Neutrophil (primary cell): ENCODE results near the gene NT5DC2.

Source experiments
- H3K27ac ChIP-seq: fragments of 200-600 bp; sonication (generic); 2 replicates; pipeline ENCODE4 v1.5.1; 2016; ENCODE audit warnings: mild to moderate bottlenecking, moderate library complexity
- H3K27me3 ChIP-seq: fragments of 200-600 bp; sonication (generic); 2 replicates; pipeline ENCODE4 v1.6.0; 2016; ENCODE audit warnings: mild to moderate bottlenecking
- H3K36me3 ChIP-seq: fragments of 200-600 bp; sonication (generic); 2 replicates; pipeline ENCODE4 v1.5.1; 2017
- H3K4me1 ChIP-seq, 2 experiments: fragments of 200-600 bp in 1 of 2; sonication (generic) in 1 of 2; 1 replicate in 1 of 2; 2 replicates in 1 of 2; pipeline versions ENCODE4 v1.5.1 to v1.6.1; 2013 to 2016; ENCODE audit warnings: low read depth in 1 of 2, low read length in 1 of 2, mild to moderate bottlenecking in 1 of 2, moderate library complexity in 1 of 2; ENCODE audit not compliant: control insufficient read depth in 1 of 2, insufficient read depth in 1 of 2
- H3K4me3 ChIP-seq, 2 experiments: fragments of 200-600 bp in 1 of 2; sonication (generic) in 1 of 2; 1 replicate in 1 of 2; 2 replicates in 1 of 2; pipeline ENCODE4 v1.5.1; 2013 to 2016; ENCODE audit warnings: low read depth in 1 of 2, low read length in 1 of 2, mild to moderate bottlenecking in 1 of 2, moderate library complexity in 1 of 2
- H3K9me3 ChIP-seq: fragments of 200-600 bp; sonication (generic); 2 replicates; pipeline ENCODE4 v1.5.1; 2016
- TF ChIP-seq, protein P1 (sequence below): fragments of 200-600 bp; sonication (generic); IDR thresholded peaks from 2 replicates; pipeline ENCODE4 v1.5.1; 2016; ENCODE audit warnings: antibody characterized with exemption

Gene NT5DC2

DNA sequence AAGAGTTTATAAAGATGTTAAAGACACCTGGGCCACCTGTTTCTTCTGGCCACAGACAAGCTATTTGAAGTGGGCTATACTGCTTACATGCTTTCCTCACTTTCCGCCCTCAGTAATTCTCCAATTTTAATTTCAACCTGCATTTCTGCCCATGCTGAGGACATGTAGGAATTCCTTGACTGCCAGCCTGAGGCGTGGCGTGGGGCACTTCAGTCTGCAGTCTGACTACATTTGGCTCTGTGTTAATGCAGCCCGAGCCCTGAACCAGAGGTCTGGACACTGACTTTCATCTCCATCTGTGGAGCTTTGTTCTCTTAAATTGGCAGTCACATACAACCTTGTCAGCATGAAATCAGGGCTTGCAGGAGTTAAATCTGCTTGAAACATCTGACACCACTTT lies 11.3 kb upstream of the NT5DC2 start:
- no peaks in the 10 kb centered on the region for H3K9me3 ChIP-seq
- TF ChIP-seq, protein P1, sequence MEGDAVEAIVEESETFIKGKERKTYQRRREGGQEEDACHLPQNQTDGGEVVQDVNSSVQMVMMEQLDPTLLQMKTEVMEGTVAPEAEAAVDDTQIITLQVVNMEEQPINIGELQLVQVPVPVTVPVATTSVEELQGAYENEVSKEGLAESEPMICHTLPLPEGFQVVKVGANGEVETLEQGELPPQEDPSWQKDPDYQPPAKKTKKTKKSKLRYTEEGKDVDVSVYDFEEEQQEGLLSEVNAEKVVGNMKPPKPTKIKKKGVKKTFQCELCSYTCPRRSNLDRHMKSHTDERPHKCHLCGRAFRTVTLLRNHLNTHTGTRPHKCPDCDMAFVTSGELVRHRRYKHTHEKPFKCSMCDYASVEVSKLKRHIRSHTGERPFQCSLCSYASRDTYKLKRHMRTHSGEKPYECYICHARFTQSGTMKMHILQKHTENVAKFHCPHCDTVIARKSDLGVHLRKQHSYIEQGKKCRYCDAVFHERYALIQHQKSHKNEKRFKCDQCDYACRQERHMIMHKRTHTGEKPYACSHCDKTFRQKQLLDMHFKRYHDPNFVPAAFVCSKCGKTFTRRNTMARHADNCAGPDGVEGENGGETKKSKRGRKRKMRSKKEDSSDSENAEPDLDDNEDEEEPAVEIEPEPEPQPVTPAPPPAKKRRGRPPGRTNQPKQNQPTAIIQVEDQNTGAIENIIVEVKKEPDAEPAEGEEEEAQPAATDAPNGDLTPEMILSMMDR: no peak
- no peaks in the 10 kb centered on the region for H3K4me1 ChIP-seq
- no peaks in the 10 kb centered on the region for H3K27me3 ChIP-seq
- H3K27ac ChIP-seq: no peak overlapping the region
- H3K4me3 ChIP-seq: no peak overlapping the region
- H3K36me3 ChIP-seq: peaks cover 56% of the 10 kb centered on the region

DNA sequence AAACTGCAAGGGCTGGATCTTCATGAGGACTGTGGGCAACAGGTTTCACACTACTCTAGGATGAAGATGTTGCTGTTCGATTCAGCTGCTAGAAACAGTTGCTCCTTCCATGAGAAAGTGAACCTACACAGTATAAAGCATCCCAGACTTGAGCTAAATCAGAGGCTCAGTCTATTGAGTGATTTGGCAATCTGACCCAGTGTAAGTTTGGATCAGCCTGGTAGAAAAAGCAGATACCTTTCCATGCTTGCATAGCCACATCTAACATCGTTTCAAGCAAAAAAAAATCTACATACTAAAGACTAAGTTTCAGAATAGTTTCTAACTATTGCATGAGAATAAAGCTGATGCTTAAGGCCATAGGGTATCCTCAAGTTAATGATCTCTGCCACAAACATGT lies 7.4 kb upstream of the NT5DC2 start:
- H3K27ac ChIP-seq: no peak overlapping the region
- TF ChIP-seq, protein P1: no peak
- H3K4me3 ChIP-seq: no peak overlapping the region
- peaks cover 5% of the 10 kb centered on the region for H3K27me3 ChIP-seq
- no peaks in the 10 kb centered on the region for H3K9me3 ChIP-seq
- H3K36me3 ChIP-seq: peaks cover 17% of the 10 kb centered on the region
- peaks cover 26 to 34% of the 10 kb centered on the region in 2 experiments for H3K4me1 ChIP-seq

DNA sequence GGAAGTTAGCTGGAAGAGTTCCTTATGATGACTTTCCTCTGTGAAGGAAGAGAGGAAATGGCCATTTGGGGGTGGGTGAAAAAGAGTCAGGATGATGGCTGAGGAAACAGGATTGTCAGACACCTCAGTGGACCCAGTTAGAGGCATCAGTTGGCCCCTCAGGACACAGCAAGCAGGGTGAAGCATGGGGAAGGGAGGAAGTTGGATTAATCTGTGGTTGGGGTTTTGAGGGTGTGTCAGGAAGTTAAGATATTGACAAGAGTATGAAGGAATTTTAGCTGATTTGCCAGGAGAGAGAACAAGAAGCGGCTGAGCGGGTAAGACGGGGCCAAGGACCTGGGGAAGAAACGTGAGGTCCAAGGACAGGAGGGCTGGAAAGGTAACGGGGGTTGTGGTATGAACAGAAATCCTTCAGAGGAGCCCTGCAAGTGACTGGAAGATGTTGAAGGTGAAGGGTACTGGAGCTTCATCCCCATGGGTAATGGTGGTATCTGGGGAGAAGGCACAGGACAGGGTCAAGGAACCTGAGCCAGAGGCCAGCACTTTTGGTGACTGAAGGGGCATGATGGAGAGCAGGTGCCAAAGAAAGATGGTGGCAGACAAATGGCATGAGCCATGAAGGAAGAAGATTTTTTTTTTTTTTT lies 5.5 kb upstream of the NT5DC2 start:
- TF ChIP-seq, protein P1: no peak
- Histone ChIP-seq H3K27me3 (peaks cover 24% of the 10 kb centered on the region), H3K4me1 (peaks cover 27 to 36% of the 10 kb centered on the region in 2 experiments), H3K4me3 (no peak overlapping the region), H3K9me3 (no peaks in the 10 kb centered on the region), H3K36me3 (peaks cover 6% of the 10 kb centered on the region), H3K27ac (no peak overlapping the region)

DNA sequence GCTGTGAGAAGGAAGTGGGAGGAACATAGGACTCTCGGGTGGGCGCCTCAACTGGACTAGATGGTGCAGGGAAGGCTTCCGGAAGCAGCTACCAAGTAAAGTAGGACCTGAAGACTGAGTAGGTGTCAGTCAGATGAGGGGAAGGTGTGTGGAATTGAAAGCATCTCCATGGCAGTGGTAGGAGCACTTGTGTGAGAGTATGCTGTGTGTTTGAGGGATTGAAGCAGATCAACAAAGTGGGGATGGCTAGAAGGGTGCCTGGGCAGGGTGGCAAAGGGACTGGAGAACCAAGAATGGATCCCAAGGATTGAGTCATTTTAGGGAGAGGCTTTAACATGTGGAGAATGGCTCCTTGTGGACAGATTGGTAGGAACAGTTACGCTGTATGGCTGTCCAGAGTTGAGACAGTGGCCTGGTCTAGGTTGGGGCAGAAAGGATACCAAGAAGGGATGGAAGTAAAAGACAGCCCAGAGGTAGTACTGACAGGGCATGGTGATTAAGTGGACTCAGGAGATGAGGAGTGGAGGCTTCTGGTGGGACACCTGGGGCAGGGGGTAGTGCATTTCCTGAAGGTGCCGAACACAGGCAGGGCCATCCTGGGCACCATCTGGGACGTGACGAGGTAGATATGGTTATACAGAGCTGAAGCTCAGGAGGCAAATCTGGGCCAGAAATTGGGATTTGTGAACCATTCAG lies 4.2 kb upstream of the NT5DC2 start:
- Histone ChIP-seq H3K4me1 (peaks cover 30 to 46% of the 10 kb centered on the region in 2 experiments), H3K36me3 (no peaks in the 10 kb centered on the region), H3K27ac (no peak overlapping the region), H3K4me3 (peak overlapping the region in 1 of 2 experiments; percentile 77), H3K9me3 (no peaks in the 10 kb centered on the region), H3K27me3 (peaks cover 35% of the 10 kb centered on the region)
- TF ChIP-seq, protein P1: no peak

DNA sequence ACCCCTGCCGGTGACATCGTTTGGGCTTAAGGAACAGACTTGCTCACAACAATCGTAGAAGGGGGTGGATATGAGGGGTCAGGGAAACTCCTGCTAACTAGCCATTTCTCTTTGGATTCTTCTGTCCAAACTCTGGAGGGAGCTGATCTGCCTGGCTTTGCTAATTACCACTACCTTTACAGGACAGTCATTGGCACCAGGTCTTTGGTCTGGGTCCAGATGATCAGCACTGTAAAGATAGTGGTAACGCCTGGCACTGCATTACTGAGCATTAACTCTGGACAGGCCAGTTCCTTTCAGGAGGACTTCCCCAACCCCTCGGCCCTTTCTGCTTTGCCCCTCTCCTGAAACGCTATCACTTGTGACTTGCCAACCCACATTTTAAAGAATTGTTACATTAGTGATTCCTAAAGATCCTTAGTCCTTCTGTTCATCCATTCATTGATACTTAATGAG lies 3.5 kb upstream of the NT5DC2 start:
- peak overlapping the region; percentile 74 to 77 for H3K4me3 ChIP-seq
- H3K9me3 ChIP-seq: no peaks in the 10 kb centered on the region
- H3K4me1 ChIP-seq: peaks cover 30 to 48% of the 10 kb centered on the region in 2 experiments
- H3K36me3 ChIP-seq: no peaks in the 10 kb centered on the region
- TF ChIP-seq, protein P1: no peak
- peak overlapping the region; percentile 29 for H3K27ac ChIP-seq
- peaks cover 42% of the 10 kb centered on the region for H3K27me3 ChIP-seq
